OCI-LY7 (cell line): Measurements from ENCODE around the gene CFAP92. TPM values are rescaled to one million over a fixed set of nuclear protein-coding genes. Genes with fewer than 3 reads are reported as not detected.

Experiments used
- BruUV-seq: library from RNA; stranded (reverse); fragments of 400-500 nt; replicated peaks from 2 replicates; lab custom pipeline; 2021; lab: Mats Ljungman, UMichigan
- CTCF ChIA-PET: fragments of 300-600 bp; sonication (Branson Sonifier 250); formaldehyde crosslinking; loops from one replicate; lab custom pipeline; 2022; ENCODE audit warnings: antibody characterized with exemption; ENCODE audit not compliant: unreplicated experiment; lab: Charles Lee
- POLR2A ChIA-PET: fragments of 300-600 bp; sonication (Branson Sonifier 250); formaldehyde crosslinking; loops from one replicate; lab custom pipeline; 2022; ENCODE audit warnings: antibody characterized with exemption; lab: Charles Lee
- DNase-seq: peaks from one replicate; pipeline ENCODE4 v3.0.0-alpha.2; 2015; ENCODE audit warnings: low spot score
- H2AFZ ChIP-seq: fragments of 200-600 bp; sonication (generic), shearing (Covaris generic); 2 replicates; pipeline ENCODE4 v1.6.1; 2014; ENCODE audit warnings: mild to moderate bottlenecking, antibody characterized with exemption, low read length, moderate library complexity
- H3K27ac ChIP-seq: fragments of 200-600 bp; sonication (generic); 2 replicates; pipeline ENCODE4 v1.5.1; 2014; ENCODE audit warnings: mixed run types, low read depth, mild to moderate bottlenecking, moderate library complexity, low read length, inconsistent platforms; ENCODE audit not compliant: poor library complexity, severe bottlenecking
- H3K36me3 ChIP-seq: fragments of 200-600 bp; sonication (generic); 2 replicates; pipeline ENCODE4 v1.6.1; 2014; ENCODE audit warnings: mild to moderate bottlenecking, antibody characterized with exemption, low read length, moderate library complexity, mixed read lengths; ENCODE audit not compliant: insufficient read depth
- H3K4me1 ChIP-seq: fragments of 200-600 bp; sonication (generic); 2 replicates; pipeline ENCODE4 v1.5.1; 2014; ENCODE audit warnings: mild to moderate bottlenecking, low read length; ENCODE audit not compliant: insufficient read depth, poor library complexity, severe bottlenecking
- H3K4me2 ChIP-seq: fragments of 200-600 bp; sonication (generic); 2 replicates; pipeline ENCODE4 v1.6.1; 2014; ENCODE audit warnings: mild to moderate bottlenecking, low read length
- H3K4me3 ChIP-seq: fragments of 200-600 bp; sonication (generic); 2 replicates; pipeline ENCODE4 v1.5.1; 2014; ENCODE audit warnings: mild to moderate bottlenecking, low read depth, low read length; ENCODE audit not compliant: poor library complexity, severe bottlenecking
- H3K79me2 ChIP-seq: fragments of 200-600 bp; sonication (generic); 2 replicates; pipeline ENCODE4 v1.6.1; 2016; ENCODE audit warnings: low read depth, mild to moderate bottlenecking, low read length, moderate library complexity, mixed read lengths; ENCODE audit not compliant: insufficient read depth
- H3K9me2 ChIP-seq: fragments of 200-600 bp; sonication (generic); 2 replicates; pipeline ENCODE4 v1.6.1; 2016; ENCODE audit warnings: mild to moderate bottlenecking, low read length, mixed read lengths; ENCODE audit not compliant: insufficient read depth
- H3K9me3 ChIP-seq: fragments of 200-600 bp; sonication (generic); 2 replicates; pipeline ENCODE4 v1.6.1; 2014; ENCODE audit warnings: mild to moderate bottlenecking, mixed run types, low read length, mixed read lengths
- H4K20me1 ChIP-seq: fragments of 200-600 bp; sonication (generic); 2 replicates; pipeline ENCODE4 v1.6.1; 2014; ENCODE audit warnings: mild to moderate bottlenecking, antibody characterized with exemption, low read length, moderate library complexity, mixed read lengths; ENCODE audit not compliant: insufficient read depth
- CTCF ChIP-seq: fragments of 200-600 bp; sonication (generic); conservative IDR thresholded peaks from 2 replicates; pipeline ENCODE4 v1.5.1; 2014; ENCODE audit warnings: mild to moderate bottlenecking, antibody characterized with exemption, low read length, moderate library complexity, mixed read lengths
- EZH2phosphoT487 ChIP-seq: fragments of 200-600 bp; sonication (generic); IDR thresholded peaks from 2 replicates; pipeline ENCODE4 v1.6.1; 2018; ENCODE audit warnings: low read depth, borderline replicate concordance, mild to moderate bottlenecking, mixed run types, antibody characterized with exemption, low read length, moderate library complexity, mixed read lengths
- intact Hi-C: fragments of 100-400 bp; cut with micrococcal nuclease; formaldehyde crosslinking; loops from one replicate; pipeline ENCODE4 v1.10.0; 2022; ENCODE audit not compliant: unreplicated experiment
- total RNA-seq, 2 experiments: library from RNA; depleted of rRNA in 1 of 2; stranded (reverse); fragments of >200 nt in 1 of 2; shearing (Covaris generic) in 1 of 2; gene quantifications; 2 replicates each; pipeline ENCODE4 v1.2.3, GENCODE V29; 2014 to 2022

CFAP92 gene
- total RNA-seq, 2 experiments from 2014 or later, result 0.08 to 0.66 TPM

- Histone ChIP-seq H3K4me1 (peaks cover 25% of the 10 kb centered on the region), H3K79me2 (peaks cover 60% of the 10 kb centered on the region), H3K9me2 (no peaks in the 10 kb centered on the region), H3K27ac (peak within 1 kb of the TSS; percentile 58), H4K20me1 (no peaks in the 10 kb centered on the region), H2AFZ (peak within 1 kb of the TSS; percentile 78), H3K9me3 (no peaks in the 10 kb centered on the region), H3K36me3 (peaks cover 33% of the 10 kb centered on the region), H3K4me2 (peak within 1 kb of the TSS; percentile 97), H3K4me3 (peak within 1 kb of the TSS; percentile 90)
- DNase-seq, result peak; percentile 99
- TF ChIP-seq CTCF (no peak), EZH2phosphoT487 (no peak)
- POLR2A ChIA-PET, result interaction anchor here (0.6 to 2.0 kb wide), 7 partner anchors 10 to 199 kb away, joined by 3 to 6 read pairs (median 4); partner anchors contain the start of gene RAB7A
- no TSS peak for BruUV-seq
- CTCF ChIA-PET, result interaction anchor here (0.5 kb wide), 1 partner anchor 946 kb away, joined by 4 read pairs; no protein-coding TSS in a partner anchor
- intact Hi-C loops, result loop anchor here (1.0 to 5.0 kb wide), 4 partner anchors 197 to 368 kb away; partner anchors contain the start of genes COPG1 and RPN1
Observed at GRCh38 chr3:128879125-128879969, 114.5 kb downstream of the CFAP92 start, which contains the start of gene ACAD9. Gene ACAD9, plus strand, starts transcription at chr3:128879620. Its CDS starts 72 bp downstream, at chr3:128879692.

- peaks cover 25% of the 10 kb centered on the region for H3K4me1 ChIP-seq
Observed at GRCh38 chr3:128878556-128879124, 115.2 kb downstream of the CFAP92 start.

More at GRCh38 chr3:128878556-128879124, 115.2 kb downstream of the CFAP92 start:
- TF ChIP-seq EZH2phosphoT487 (no peak), CTCF (no peak)
- ChIA-PET CTCF (no interaction called here), POLR2A (interaction anchor here (0.6 to 2.0 kb wide), 9 partner anchors 11 to 371 kb away, joined by 3 to 6 read pairs (median 4); partner anchors contain the start of genes COPG1 and RAB7A)
- H3K4me2 ChIP-seq, result peak overlapping the region; percentile 83
- peak overlapping the region; percentile 58 for H3K27ac ChIP-seq
- H3K9me3 ChIP-seq, result no peaks in the 10 kb centered on the region
- peak; percentile 53 for DNase-seq
- H3K4me3 ChIP-seq, result peak overlapping the region; percentile 90
- H2AFZ ChIP-seq, result peak overlapping the region; percentile 53; the same call in 1 of the 2 replicates
- H4K20me1 ChIP-seq, result no peaks in the 10 kb centered on the region
- H3K9me2 ChIP-seq, result no peaks in the 10 kb centered on the region
- H3K36me3 ChIP-seq, result peaks cover 26% of the 10 kb centered on the region
- intact Hi-C loops, result loop anchor here (1.0 to 5.0 kb wide), 4 partner anchors 196 to 369 kb away; partner anchors contain the start of genes COPG1 and RPN1
- BruUV-seq, result TSS peak; percentile 91
- peaks cover 53% of the 10 kb centered on the region for H3K79me2 ChIP-seq
